Dendritic cell treated with granulocyte-macrophage colony-stimulating factor and Interleukin-4, amounts not matched to agents 40 ng/mL and 50 ng/mL, for 4 days (primary cell): ENCODE results near the gene C19orf18.
A peak's percentile ranks its signal among the peaks of the same experiment; 100 is the strongest.

Source experiments
- H3K27ac Mint-ChIP-seq: one replicate; pipeline ENCODE4 v1.8.0; 2022; ENCODE audit warnings: mild to moderate bottlenecking, mixed read lengths
- H3K27me3 Mint-ChIP-seq: one replicate; pipeline ENCODE4 v1.8.0; 2022; ENCODE audit warnings: mild to moderate bottlenecking, mixed read lengths
- H3K36me3 Mint-ChIP-seq: one replicate; pipeline ENCODE4 v1.8.0; 2022; ENCODE audit warnings: low read depth, mixed read lengths
- H3K4me1 Mint-ChIP-seq: one replicate; pipeline ENCODE4 v1.8.0; 2022; ENCODE audit warnings: low read depth, mixed read lengths
- H3K4me3 Mint-ChIP-seq: one replicate; pipeline ENCODE4 v1.8.0; 2022; ENCODE audit warnings: mild to moderate bottlenecking, moderate library complexity, mixed read lengths
- H3K9me3 Mint-ChIP-seq: one replicate; pipeline ENCODE4 v1.8.0; 2022; ENCODE audit warnings: mixed read lengths
- intact Hi-C: fragments of 100-400 bp; cut with micrococcal nuclease; formaldehyde crosslinking; loops from one replicate; pipeline ENCODE4 v1.15.0; 2022

The C19orf18 gene

GRCh38 chr19:58000677-58001076 lies 26.3 kb upstream of the C19orf18 start:
- intact Hi-C loops, result loop anchor here (5.0 to 10.0 kb wide), 2 partner anchors 97 to 154 kb away; partner anchors contain the start of genes ZNF329 and ZSCAN18
- no peaks in the 10 kb centered on the region for H3K27me3 Mint-ChIP-seq
- no peak overlapping the region for H3K4me3 Mint-ChIP-seq
- peaks cover 84% of the 10 kb centered on the region for H3K9me3 Mint-ChIP-seq
- H3K27ac Mint-ChIP-seq, result no peak overlapping the region
- peaks cover 99% of the 10 kb centered on the region for H3K36me3 Mint-ChIP-seq
- peaks cover 37% of the 10 kb centered on the region for H3K4me1 Mint-ChIP-seq

GRCh38 chr19:57992841-57993240 lies 18.5 kb upstream of the C19orf18 start:
- H3K4me1 Mint-ChIP-seq, result no peaks in the 10 kb centered on the region
- no peak overlapping the region for H3K27ac Mint-ChIP-seq
- peaks cover 92% of the 10 kb centered on the region for H3K36me3 Mint-ChIP-seq
- intact Hi-C loops, result no loop called here
- peaks cover 97% of the 10 kb centered on the region for H3K9me3 Mint-ChIP-seq
- no peaks in the 10 kb centered on the region for H3K27me3 Mint-ChIP-seq
- H3K4me3 Mint-ChIP-seq, result no peak overlapping the region

- intact Hi-C loops, result no loop called here
- H3K4me3 Mint-ChIP-seq, result no peak overlapping the region
- H3K27me3 Mint-ChIP-seq, result no peaks in the 10 kb centered on the region
- H3K27ac Mint-ChIP-seq, result no peak overlapping the region
- peaks cover 100% of the 10 kb centered on the region for H3K9me3 Mint-ChIP-seq
- H3K4me1 Mint-ChIP-seq, result no peaks in the 10 kb centered on the region
- H3K36me3 Mint-ChIP-seq, result peaks cover 74% of the 10 kb centered on the region
These were observed 4.4 kb upstream of the C19orf18 start for GRCh38 chr19:57978586-57979289.

GRCh38 chr19:57964761-57965160 lies 9.6 kb downstream of the C19orf18 start:
- H3K4me3 Mint-ChIP-seq, result no peak overlapping the region
- peaks cover 5% of the 10 kb centered on the region for H3K36me3 Mint-ChIP-seq
- H3K4me1 Mint-ChIP-seq, result no peaks in the 10 kb centered on the region
- intact Hi-C loops, result no loop called here
- no peaks in the 10 kb centered on the region for H3K27me3 Mint-ChIP-seq
- H3K27ac Mint-ChIP-seq, result no peak overlapping the region
- peaks cover 55% of the 10 kb centered on the region for H3K9me3 Mint-ChIP-seq

GRCh38 chr19:57961785-57962184 lies 12.5 kb downstream of the C19orf18 start:
- H3K27ac Mint-ChIP-seq, result no peak overlapping the region
- intact Hi-C loops, result no loop called here
- H3K9me3 Mint-ChIP-seq, result peaks cover 54% of the 10 kb centered on the region
- no peak overlapping the region for H3K4me3 Mint-ChIP-seq
- H3K36me3 Mint-ChIP-seq, result no peaks in the 10 kb centered on the region
- no peaks in the 10 kb centered on the region for H3K4me1 Mint-ChIP-seq
- H3K27me3 Mint-ChIP-seq, result no peaks in the 10 kb centered on the region

GRCh38 chr19:57954996-57955395 lies 19.3 kb downstream of the C19orf18 start:
- intact Hi-C loops, result no loop called here

GRCh38 chr19:57949702-57950101 lies 24.6 kb downstream of the C19orf18 start:
- Mint-ChIP-seq H3K4me1 (peaks cover 12% of the 10 kb centered on the region), H3K27me3 (no peaks in the 10 kb centered on the region), H3K9me3 (peaks cover 74% of the 10 kb centered on the region), H3K36me3 (peaks cover 28% of the 10 kb centered on the region), H3K4me3 (no peak overlapping the region), H3K27ac (no peak overlapping the region)
- intact Hi-C loops, result no loop called here

More at GRCh38 chr19:57954996-57955395, 19.3 kb downstream of the C19orf18 start:
- H3K4me3 Mint-ChIP-seq, result no peak overlapping the region
- H3K27ac Mint-ChIP-seq, result no peak overlapping the region
- peaks cover 86% of the 10 kb centered on the region for H3K9me3 Mint-ChIP-seq
- no peaks in the 10 kb centered on the region for H3K36me3 Mint-ChIP-seq
- no peaks in the 10 kb centered on the region for H3K4me1 Mint-ChIP-seq
- no peaks in the 10 kb centered on the region for H3K27me3 Mint-ChIP-seq

- H3K9me3 Mint-ChIP-seq, result peaks cover 74% of the 10 kb centered on the region
- intact Hi-C loops, result no loop called here
- no peak overlapping the region for H3K27ac Mint-ChIP-seq
- H3K4me1 Mint-ChIP-seq, result peaks cover 12% of the 10 kb centered on the region
- no peaks in the 10 kb centered on the region for H3K27me3 Mint-ChIP-seq
- H3K4me3 Mint-ChIP-seq, result no peak overlapping the region
- H3K36me3 Mint-ChIP-seq, result peaks cover 32% of the 10 kb centered on the region
These were observed 25.0 kb downstream of the C19orf18 start for GRCh38 chr19:57949296-57949695.

- peaks cover 74% of the 10 kb centered on the region for H3K9me3 Mint-ChIP-seq
- peak within 1 kb of the TSS; percentile 88 for H3K27ac Mint-ChIP-seq
- H3K27me3 Mint-ChIP-seq, result no peaks in the 10 kb centered on the region
- peaks cover 12% of the 10 kb centered on the region for H3K4me1 Mint-ChIP-seq
- peaks cover 50% of the 10 kb centered on the region for H3K36me3 Mint-ChIP-seq
- intact Hi-C loops, result loop anchor here (2.0 kb wide), 1 partner anchor 55 kb away; the partner anchor contains the start of gene ZNF606
- peak within 1 kb of the TSS; percentile 91 for H3K4me3 Mint-ChIP-seq
These were observed 26.8 kb downstream of the C19orf18 start, which contains the start of gene ZNF256 for GRCh38 chr19:57947419-57948134. TSS of gene ZNF256 (minus strand) at chr19:57947706. CDS start at chr19:57947474, 232 bp downstream.

GRCh38 chr19:57947088-57947418 lies 27.3 kb downstream of the C19orf18 start:
- H3K36me3 Mint-ChIP-seq, result peaks cover 55% of the 10 kb centered on the region
- no peaks in the 10 kb centered on the region for H3K27me3 Mint-ChIP-seq
- H3K4me3 Mint-ChIP-seq, result peak overlapping the region; percentile 91
- H3K27ac Mint-ChIP-seq, result peak overlapping the region; percentile 88
- intact Hi-C loops, result loop anchor here (2.0 kb wide), 1 partner anchor 56 kb away; the partner anchor contains the start of gene ZNF606
- peaks cover 12% of the 10 kb centered on the region for H3K4me1 Mint-ChIP-seq
- peaks cover 77% of the 10 kb centered on the region for H3K9me3 Mint-ChIP-seq

- Mint-ChIP-seq H3K27me3 (no peaks in the 10 kb centered on the region), H3K36me3 (peaks cover 62% of the 10 kb centered on the region), H3K27ac (no peak overlapping the region), H3K9me3 (peaks cover 79% of the 10 kb centered on the region), H3K4me1 (peaks cover 12% of the 10 kb centered on the region), H3K4me3 (peak overlapping the region; percentile 91)
- intact Hi-C loops, result loop anchor here (2.0 kb wide), 1 partner anchor 56 kb away; the partner anchor contains the start of gene ZNF606
These were observed 28.0 kb downstream of the C19orf18 start for GRCh38 chr19:57946316-57946715.

GRCh38 chr19:57941593-57941992 lies 32.7 kb downstream of the C19orf18 start:
- peaks cover 99% of the 10 kb centered on the region for H3K36me3 Mint-ChIP-seq
- intact Hi-C loops, result no loop called here
- no peak overlapping the region for H3K27ac Mint-ChIP-seq
- H3K4me1 Mint-ChIP-seq, result peaks cover 10% of the 10 kb centered on the region
- peaks cover 98% of the 10 kb centered on the region for H3K9me3 Mint-ChIP-seq
- no peak overlapping the region for H3K4me3 Mint-ChIP-seq
- no peaks in the 10 kb centered on the region for H3K27me3 Mint-ChIP-seq

GRCh38 chr19:57935731-57936130 lies 38.6 kb downstream of the C19orf18 start:
- peaks cover 93% of the 10 kb centered on the region for H3K36me3 Mint-ChIP-seq
- intact Hi-C loops, result no loop called here
- H3K27ac Mint-ChIP-seq, result no peak overlapping the region
- no peak overlapping the region for H3K4me3 Mint-ChIP-seq
- peaks cover 8% of the 10 kb centered on the region for H3K4me1 Mint-ChIP-seq
- peaks cover 98% of the 10 kb centered on the region for H3K9me3 Mint-ChIP-seq
- peaks cover 11% of the 10 kb centered on the region for H3K27me3 Mint-ChIP-seq
